Fibroblast of lung (primary cell): ENCODE results near the gene SETBP1.

Source experiments
- EZH2 ChIP-seq: IDR thresholded peaks from 2 replicates; pipeline ENCODE4 v1.5.1; 2012; ENCODE audit warnings: low read length, control low read depth, mild to moderate bottlenecking; ENCODE audit errors: missing control alignments
- TF ChIP-seq, protein P1 (sequence below), 2 donors: IDR thresholded peaks in 1 of 2; conservative IDR thresholded peaks in 1 of 2; 1 replicate in 1 of 2; 2 replicates in 1 of 2; pipeline ENCODE4 v1.5.1; 2011 to 2012; ENCODE audit warnings: low read length in 2 of 2, control low read depth in 1 of 2, inconsistent platforms in 1 of 2, low read depth in 1 of 2, mild to moderate bottlenecking in 1 of 2

DNA sequence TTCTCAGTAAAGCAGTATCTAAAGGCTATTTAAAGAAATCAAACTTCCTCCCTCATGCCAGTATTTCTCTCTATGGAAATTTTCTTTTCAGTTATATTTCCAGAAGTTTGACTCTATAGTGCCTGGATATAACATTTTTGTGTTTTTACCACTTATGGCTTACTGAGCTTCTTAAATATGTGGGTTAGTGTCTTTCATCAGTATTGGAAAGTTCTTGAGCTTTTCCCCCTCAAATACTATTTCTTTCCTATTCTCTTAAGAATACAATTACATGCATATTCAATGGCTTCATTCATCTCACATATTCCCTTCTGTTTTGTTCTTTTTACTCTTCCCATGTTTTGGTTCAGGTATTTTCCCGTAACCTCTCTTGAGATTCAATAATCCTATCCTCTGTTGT, 432.0 kb downstream of the SETBP1 start:
- TF ChIP-seq, protein P1, sequence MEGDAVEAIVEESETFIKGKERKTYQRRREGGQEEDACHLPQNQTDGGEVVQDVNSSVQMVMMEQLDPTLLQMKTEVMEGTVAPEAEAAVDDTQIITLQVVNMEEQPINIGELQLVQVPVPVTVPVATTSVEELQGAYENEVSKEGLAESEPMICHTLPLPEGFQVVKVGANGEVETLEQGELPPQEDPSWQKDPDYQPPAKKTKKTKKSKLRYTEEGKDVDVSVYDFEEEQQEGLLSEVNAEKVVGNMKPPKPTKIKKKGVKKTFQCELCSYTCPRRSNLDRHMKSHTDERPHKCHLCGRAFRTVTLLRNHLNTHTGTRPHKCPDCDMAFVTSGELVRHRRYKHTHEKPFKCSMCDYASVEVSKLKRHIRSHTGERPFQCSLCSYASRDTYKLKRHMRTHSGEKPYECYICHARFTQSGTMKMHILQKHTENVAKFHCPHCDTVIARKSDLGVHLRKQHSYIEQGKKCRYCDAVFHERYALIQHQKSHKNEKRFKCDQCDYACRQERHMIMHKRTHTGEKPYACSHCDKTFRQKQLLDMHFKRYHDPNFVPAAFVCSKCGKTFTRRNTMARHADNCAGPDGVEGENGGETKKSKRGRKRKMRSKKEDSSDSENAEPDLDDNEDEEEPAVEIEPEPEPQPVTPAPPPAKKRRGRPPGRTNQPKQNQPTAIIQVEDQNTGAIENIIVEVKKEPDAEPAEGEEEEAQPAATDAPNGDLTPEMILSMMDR (conservative IDR thresholded peaks at IDR 0.05 in 1 of 2, IDR thresholded peaks at IDR 0.05 in 1 of 2; ENCODE audit: low read depth in 1 of 2, low read length in 2 of 2), result no peak
- no peak for TF ChIP-seq EZH2
